Mesendoderm (in vitro differentiated cells): Measurements from ENCODE around the gene PADI1.

Experiments
- DNase-seq: peaks from one replicate; pipeline ENCODE4 v3.0.0; 2013
- H2AK5ac ChIP-seq: 2 replicates; pipeline ENCODE4 v1.6.1; 2013; ENCODE audit warnings: low read length, inconsistent platforms
- H2BK120ac ChIP-seq: 2 replicates; pipeline ENCODE4 v1.6.1; 2013; ENCODE audit warnings: low read depth, mild to moderate bottlenecking, low read length, moderate library complexity, mixed read lengths
- H2BK15ac ChIP-seq: replicated peaks from 2 replicates; pipeline ENCODE4 v1.6.1; 2013; ENCODE audit warnings: low read depth, mild to moderate bottlenecking, moderate library complexity
- H2BK5ac ChIP-seq: 2 replicates; pipeline ENCODE4 v1.6.1; 2013; ENCODE audit warnings: low read length, inconsistent platforms
- H3K18ac ChIP-seq: 2 replicates; pipeline ENCODE4 v1.6.1; 2013; ENCODE audit warnings: mild to moderate bottlenecking, low read length, mixed read lengths
- H3K23ac ChIP-seq: one replicate; pipeline ENCODE4 v1.6.1; 2013; ENCODE audit warnings: low read length
- H3K27ac ChIP-seq: 2 replicates; pipeline ENCODE4 v1.5.1; 2013; ENCODE audit warnings: low read depth, mild to moderate bottlenecking, inconsistent platforms, low read length, moderate library complexity
- H3K27me3 ChIP-seq: 2 replicates; pipeline ENCODE4 v1.6.1; 2013; ENCODE audit warnings: low read length, control low read depth, mild to moderate bottlenecking, inconsistent platforms; ENCODE audit not compliant: insufficient read depth, poor library complexity
- H3K36me3 ChIP-seq: 2 replicates; pipeline ENCODE4 v1.6.1; 2013; ENCODE audit warnings: low read length, inconsistent platforms; ENCODE audit not compliant: control insufficient read depth, insufficient read depth
- H3K4ac ChIP-seq: one replicate; pipeline ENCODE4 v1.6.1; 2013; ENCODE audit warnings: low read depth, mild to moderate bottlenecking, low read length, moderate library complexity
- H3K4me1 ChIP-seq: 2 replicates; pipeline ENCODE4 v1.6.1; 2013; ENCODE audit warnings: low read depth, low read length, inconsistent platforms; ENCODE audit not compliant: control insufficient read depth
- H3K4me2 ChIP-seq: 2 replicates; pipeline ENCODE4 v1.6.1; 2013; ENCODE audit warnings: low read length
- H3K4me3 ChIP-seq: 2 replicates; pipeline ENCODE4 v1.5.1; 2013; ENCODE audit warnings: mild to moderate bottlenecking, low read length
- H3K56ac ChIP-seq: one replicate; pipeline ENCODE4 v1.6.1; 2013; ENCODE audit warnings: low read length
- H3K79me1 ChIP-seq: 2 replicates; pipeline ENCODE4 v1.6.1; 2013; ENCODE audit warnings: low read length, inconsistent platforms
- H3K79me2 ChIP-seq: 2 replicates; pipeline ENCODE4 v1.6.1; 2013; ENCODE audit warnings: mild to moderate bottlenecking, low read length; ENCODE audit not compliant: control insufficient read depth, insufficient read depth
- H3K9ac ChIP-seq: 2 replicates; pipeline ENCODE4 v1.6.1; 2013; ENCODE audit warnings: low read length, inconsistent platforms
- H4K5ac ChIP-seq: one replicate; pipeline ENCODE4 v1.6.1; 2013; ENCODE audit warnings: low read length
- H4K8ac ChIP-seq: one replicate; pipeline ENCODE4 v1.6.1; 2013; ENCODE audit warnings: low read depth, mild to moderate bottlenecking, control low read depth, low read length, moderate library complexity
- WGBS: extraction: QIAGEN DNeasy Blood & Tissue Kit; methylation state at CpG from one replicate; pipeline ENCODE4 v1.1.7; 2013; ENCODE audit warnings: low lambda C conversion rate, missing lambda C conversion rate; ENCODE audit not compliant: insufficient coverage; ENCODE audit errors: extremely low coverage; 5-methylcytosine and 5-hydroxymethylcytosine counted together

PADI1 gene

DNA sequence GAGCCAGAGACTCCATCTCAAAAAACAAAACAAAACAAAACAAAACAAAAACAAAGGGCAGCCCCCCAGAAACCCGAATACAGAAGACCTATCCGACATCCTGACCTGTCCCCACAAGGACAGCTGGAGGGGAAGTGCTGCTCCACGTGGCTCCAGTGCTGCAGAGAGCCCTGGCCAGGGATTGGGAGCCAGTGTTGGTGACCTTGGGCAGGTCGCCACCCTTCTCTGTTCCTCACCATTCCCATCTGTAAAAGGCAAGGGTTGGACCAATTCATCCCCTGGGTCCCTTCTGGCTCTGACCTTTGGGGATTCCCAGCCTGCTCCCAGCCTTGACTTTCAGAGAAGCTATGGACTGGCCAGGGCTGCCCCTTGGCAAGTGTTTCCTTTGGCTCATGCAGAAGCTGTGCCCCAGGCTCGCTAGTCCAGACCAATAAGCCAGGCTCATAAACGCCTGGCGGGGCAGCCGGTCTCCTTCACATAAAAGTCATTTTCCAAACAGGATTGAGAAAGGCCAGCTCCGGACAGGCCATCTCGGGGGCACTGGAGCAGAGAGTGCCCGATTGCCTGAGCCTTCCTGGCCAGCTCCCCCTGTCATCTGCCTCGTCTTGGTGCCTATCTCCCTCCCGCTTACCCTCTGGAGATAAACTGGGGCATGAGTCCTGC, 20.0 kb upstream of the PADI1 start:
- Histone ChIP-seq H2AK5ac (no peak overlapping the region), H3K27ac (no peak overlapping the region), H3K23ac (no peak overlapping the region), H3K27me3 (no peaks in the 10 kb centered on the region), H3K79me2 (no peaks in the 10 kb centered on the region), H3K4me1 (no peaks in the 10 kb centered on the region), H3K36me3 (no peaks in the 10 kb centered on the region), H3K4ac (no peak overlapping the region), H2BK15ac (no peak overlapping the region), H3K4me2 (no peak overlapping the region), H4K5ac (no peak overlapping the region), H3K4me3 (no peak overlapping the region), H2BK5ac (no peak overlapping the region), H4K8ac (no peak overlapping the region), H3K79me1 (no peaks in the 10 kb centered on the region), H3K18ac (no peak overlapping the region), H2BK120ac (no peak overlapping the region), H3K9ac (no peak overlapping the region), H3K56ac (no peak overlapping the region)
- no peak for DNase-seq
- WGBS: no CpG with 5 or more reads among the region's 13 CpGs

DNA sequence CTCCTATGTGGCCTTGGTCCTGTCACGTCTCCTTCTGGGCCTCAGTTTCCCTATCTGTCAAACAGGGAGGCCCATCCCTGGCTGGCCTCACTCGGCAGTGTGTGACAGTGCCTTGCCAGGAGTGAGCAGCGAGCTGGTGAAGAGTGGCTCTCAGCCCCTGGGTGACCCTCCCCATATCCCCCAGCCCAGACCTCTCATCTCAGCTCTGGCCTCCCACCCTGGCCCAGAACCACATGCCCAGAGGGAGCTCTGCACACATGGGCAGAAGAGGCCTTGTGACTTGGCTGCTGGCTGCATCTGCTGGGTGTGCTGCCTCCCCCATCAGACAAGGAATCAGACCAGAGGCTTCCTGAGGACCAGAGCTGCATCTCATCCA, 19.5 kb upstream of the PADI1 start:
- Histone ChIP-seq H2BK15ac (no peak overlapping the region), H3K79me2 (no peaks in the 10 kb centered on the region), H3K23ac (no peak overlapping the region), H3K36me3 (no peaks in the 10 kb centered on the region), H3K56ac (no peak overlapping the region), H3K9ac (no peak overlapping the region), H4K5ac (no peak overlapping the region), H2AK5ac (no peak overlapping the region), H3K18ac (no peak overlapping the region), H4K8ac (no peak overlapping the region), H3K79me1 (no peaks in the 10 kb centered on the region), H3K27ac (no peak overlapping the region), H3K27me3 (no peaks in the 10 kb centered on the region), H3K4me2 (no peak overlapping the region), H3K4ac (no peak overlapping the region), H3K4me1 (no peaks in the 10 kb centered on the region), H2BK5ac (no peak overlapping the region), H2BK120ac (no peak overlapping the region), H3K4me3 (no peak overlapping the region)
- no peak for DNase-seq
- no CpG with 5 or more reads among the region's 3 CpGs for WGBS

DNA sequence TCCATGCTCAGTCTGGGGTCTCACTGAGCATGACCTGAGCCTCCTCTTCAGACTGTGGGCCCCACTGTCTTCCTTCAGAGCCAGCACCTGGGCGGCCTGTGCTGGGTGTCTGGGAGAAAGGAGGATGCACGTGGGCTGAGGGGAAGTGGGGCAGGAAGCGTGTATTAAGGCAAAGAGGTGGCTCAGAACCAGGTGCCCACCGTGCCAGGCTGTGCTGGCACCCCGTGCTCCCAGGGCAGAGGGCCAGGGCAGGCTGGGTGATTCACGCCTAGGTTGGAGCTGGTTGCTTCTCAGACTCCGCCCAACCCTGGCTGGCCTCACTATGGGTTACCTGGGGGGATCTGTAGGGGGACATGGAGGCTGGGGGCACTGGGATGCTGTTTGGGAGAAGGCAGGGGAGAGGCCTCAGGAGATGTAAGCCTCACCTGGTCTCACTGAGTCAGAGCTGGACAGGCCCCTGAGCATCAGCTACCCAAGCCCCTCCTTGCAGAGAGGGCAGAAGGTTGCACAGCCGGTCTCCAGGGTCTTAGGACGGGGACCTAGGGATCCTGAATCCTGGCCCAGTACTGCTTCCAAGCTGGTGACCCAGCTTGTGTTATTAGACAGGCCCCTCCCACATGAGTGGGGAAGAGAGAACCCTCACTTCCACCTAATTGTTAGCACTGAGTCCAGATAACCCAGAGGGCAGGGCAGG, 18.6 kb upstream of the PADI1 start:
- Histone ChIP-seq H3K36me3 (no peaks in the 10 kb centered on the region), H3K27me3 (no peaks in the 10 kb centered on the region), H3K23ac (no peak overlapping the region), H3K4me2 (no peak overlapping the region), H3K79me1 (no peaks in the 10 kb centered on the region), H4K5ac (no peak overlapping the region), H3K4ac (no peak overlapping the region), H2BK120ac (no peak overlapping the region), H2AK5ac (no peak overlapping the region), H3K27ac (no peak overlapping the region), H3K4me1 (no peaks in the 10 kb centered on the region), H3K79me2 (no peaks in the 10 kb centered on the region), H2BK15ac (no peak overlapping the region), H3K56ac (no peak overlapping the region), H4K8ac (no peak overlapping the region), H3K9ac (no peak overlapping the region), H2BK5ac (no peak overlapping the region), H3K4me3 (no peak overlapping the region), H3K18ac (no peak overlapping the region)
- no CpG with 5 or more reads among the region's 9 CpGs for WGBS
- DNase-seq: no peak

DNA sequence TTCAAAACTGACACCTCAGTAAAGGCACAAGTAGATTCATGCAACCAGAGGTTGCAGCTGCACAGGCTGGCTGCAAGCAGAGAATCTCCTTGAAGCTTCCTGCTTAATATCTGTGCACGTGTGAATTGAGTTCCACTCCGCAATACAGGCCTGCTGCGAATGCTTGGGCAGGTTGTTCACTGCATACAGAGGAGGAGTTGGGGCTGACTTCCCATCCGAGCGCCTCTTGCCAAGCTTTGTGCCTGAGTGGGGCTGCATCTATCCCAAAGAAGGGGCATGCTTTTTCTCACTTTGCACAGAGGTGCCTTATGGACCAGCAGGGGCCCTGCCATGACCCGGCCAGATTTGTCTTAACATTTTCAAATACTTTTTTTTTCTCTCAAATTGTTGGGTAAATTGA, 17.9 kb upstream of the PADI1 start:
- Histone ChIP-seq H3K36me3 (no peaks in the 10 kb centered on the region), H2BK15ac (no peak overlapping the region), H3K79me2 (no peaks in the 10 kb centered on the region), H3K9ac (no peak overlapping the region), H2BK120ac (no peak overlapping the region), H3K18ac (no peak overlapping the region), H4K8ac (no peak overlapping the region), H3K4me2 (no peak overlapping the region), H3K27ac (no peak overlapping the region), H3K27me3 (no peaks in the 10 kb centered on the region), H3K23ac (no peak overlapping the region), H3K4me1 (no peaks in the 10 kb centered on the region), H3K56ac (no peak overlapping the region), H3K79me1 (no peaks in the 10 kb centered on the region), H4K5ac (no peak overlapping the region), H3K4ac (no peak overlapping the region), H3K4me3 (no peak overlapping the region), H2BK5ac (no peak overlapping the region), H2AK5ac (no peak overlapping the region)
- no peak for DNase-seq
- no CpG with 5 or more reads among the region's 6 CpGs for WGBS

DNA sequence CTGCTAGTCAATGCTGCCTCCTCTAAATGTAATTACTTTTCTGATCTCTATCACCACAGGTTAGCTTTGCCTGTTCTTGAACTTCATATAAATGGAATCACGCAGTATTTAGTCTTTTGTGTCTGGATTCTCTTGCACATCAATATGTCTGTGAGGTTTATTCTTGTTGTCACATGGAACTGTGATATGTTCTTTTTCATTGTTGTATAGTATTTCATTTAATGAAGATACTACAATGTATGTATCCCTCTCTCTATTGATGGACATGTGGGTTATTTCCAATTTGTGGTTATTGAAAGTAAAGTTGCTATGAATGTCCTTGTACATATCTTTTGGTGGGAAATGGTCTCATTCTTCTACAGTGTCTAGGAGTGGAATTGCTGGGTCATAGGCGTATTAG, 16.7 kb upstream of the PADI1 start:
- H3K27me3 ChIP-seq: no peaks in the 10 kb centered on the region
- no peak overlapping the region for H3K18ac ChIP-seq
- H2BK15ac ChIP-seq: no peak overlapping the region
- no peak overlapping the region for H3K4ac ChIP-seq
- H4K8ac ChIP-seq: no peak overlapping the region
- no peaks in the 10 kb centered on the region for H3K36me3 ChIP-seq
- H3K4me2 ChIP-seq: no peak overlapping the region
- no peak overlapping the region for H3K9ac ChIP-seq
- H3K27ac ChIP-seq: no peak overlapping the region
- DNase-seq: no peak
- no peak overlapping the region for H4K5ac ChIP-seq
- no peaks in the 10 kb centered on the region for H3K79me2 ChIP-seq
- no peak overlapping the region for H3K56ac ChIP-seq
- no CpG with 5 or more reads among the region's 2 CpGs for WGBS
- no peaks in the 10 kb centered on the region for H3K4me1 ChIP-seq
- no peak overlapping the region for H2BK5ac ChIP-seq
- no peak overlapping the region for H2AK5ac ChIP-seq
- H3K79me1 ChIP-seq: no peaks in the 10 kb centered on the region
- H2BK120ac ChIP-seq: no peak overlapping the region
- no peak overlapping the region for H3K4me3 ChIP-seq
- no peak overlapping the region for H3K23ac ChIP-seq
